NCI-H226 (cell line): ENCODE results near the gene MTMR8.
"Not testable (repeated sequence)": the region's sequence is repeated elsewhere in the genome, so short reads cannot be mapped to it uniquely, and the experiment has no call there.

ENCODE experiments used
- DNase-seq: peaks from one replicate; pipeline ENCODE4 v3.0.0-alpha.2; 2015

MTMR8 gene

GRCh38 chrX:64394874-64395567, at the start of gene MTMR8:
Gene MTMR8, minus strand, starts transcription at chrX:64395452. Its CDS starts 89 bp downstream, at chrX:64395363.
- DNase-seq, result no peak

- no peak for DNase-seq
Measured at GRCh38 chrX:64439551-64439950, 44.3 kb upstream of the MTMR8 start.

- no peak for DNase-seq
Measured at GRCh38 chrX:64437665-64438064, 42.4 kb upstream of the MTMR8 start.

- no peak for DNase-seq
Measured at GRCh38 chrX:64437218-64437617, 42.0 kb upstream of the MTMR8 start.

GRCh38 chrX:64428371-64428770, 33.1 kb upstream of the MTMR8 start:
- DNase-seq, result no peak

GRCh38 chrX:64427787-64428186, 32.5 kb upstream of the MTMR8 start:
- no peak for DNase-seq

GRCh38 chrX:64427281-64427680, 32.0 kb upstream of the MTMR8 start:
- DNase-seq, result no peak

- DNase-seq, result not testable (repeated sequence)
Measured at GRCh38 chrX:64409730-64410129, 14.5 kb upstream of the MTMR8 start.

- no peak for DNase-seq
Measured at GRCh38 chrX:64398088-64398487, 2.8 kb upstream of the MTMR8 start.

GRCh38 chrX:64395568-64395929, 297 bp upstream of the MTMR8 start:
- DNase-seq, result no peak

- no peak for DNase-seq
Measured at GRCh38 chrX:64394059-64394873, 986 bp downstream of the MTMR8 start.

GRCh38 chrX:64389489-64389888, 5.8 kb downstream of the MTMR8 start:
- no peak for DNase-seq

- not testable (repeated sequence) for DNase-seq
Measured at GRCh38 chrX:64380789-64381188, 14.5 kb downstream of the MTMR8 start.

- no peak for DNase-seq
Measured at GRCh38 chrX:64379924-64380323, 15.3 kb downstream of the MTMR8 start.

- DNase-seq, result no peak
Measured at GRCh38 chrX:64377753-64378152, 17.5 kb downstream of the MTMR8 start.

- DNase-seq, result no peak
Measured at GRCh38 chrX:64352081-64352480, 43.2 kb downstream of the MTMR8 start.

- no peak for DNase-seq
Measured at GRCh38 chrX:64350521-64350920, 44.7 kb downstream of the MTMR8 start.

- no peak for DNase-seq
Measured at GRCh38 chrX:64350047-64350446, 45.2 kb downstream of the MTMR8 start.

GRCh38 chrX:64342811-64343210, 52.4 kb downstream of the MTMR8 start:
- no peak for DNase-seq

- DNase-seq, result no peak
Measured at GRCh38 chrX:64338296-64338695, 57.0 kb downstream of the MTMR8 start.

- DNase-seq, result no peak
Measured at GRCh38 chrX:64334467-64334866, 60.8 kb downstream of the MTMR8 start.

- DNase-seq, result no peak
Measured at GRCh38 chrX:64330284-64330683, 65.0 kb downstream of the MTMR8 start.

GRCh38 chrX:64321507-64321906, 73.7 kb downstream of the MTMR8 start:
- DNase-seq, result no peak

- DNase-seq, result no peak
Measured at GRCh38 chrX:64313624-64314023, 81.6 kb downstream of the MTMR8 start.

GRCh38 chrX:64306712-64307111, 88.5 kb downstream of the MTMR8 start:
- no peak for DNase-seq
